GM19023 (cell line): ENCODE measurements around the gene SULT2B1.
A peak's percentile ranks its signal among the peaks of the same experiment; 100 is the strongest.
"Not testable (repeated sequence)": the region's sequence is repeated elsewhere in the genome, so short reads cannot be mapped to it uniquely, and the experiment has no call there.

Source experiments
- ATAC-seq: cut with Tn5 transposase; IDR thresholded peaks from one replicate; pipeline ENCODE4 v1.9.1; 2021; ENCODE audit warnings: mild to moderate bottlenecking, moderate library complexity; ENCODE audit not compliant: unreplicated experiment

Gene SULT2B1

DNA sequence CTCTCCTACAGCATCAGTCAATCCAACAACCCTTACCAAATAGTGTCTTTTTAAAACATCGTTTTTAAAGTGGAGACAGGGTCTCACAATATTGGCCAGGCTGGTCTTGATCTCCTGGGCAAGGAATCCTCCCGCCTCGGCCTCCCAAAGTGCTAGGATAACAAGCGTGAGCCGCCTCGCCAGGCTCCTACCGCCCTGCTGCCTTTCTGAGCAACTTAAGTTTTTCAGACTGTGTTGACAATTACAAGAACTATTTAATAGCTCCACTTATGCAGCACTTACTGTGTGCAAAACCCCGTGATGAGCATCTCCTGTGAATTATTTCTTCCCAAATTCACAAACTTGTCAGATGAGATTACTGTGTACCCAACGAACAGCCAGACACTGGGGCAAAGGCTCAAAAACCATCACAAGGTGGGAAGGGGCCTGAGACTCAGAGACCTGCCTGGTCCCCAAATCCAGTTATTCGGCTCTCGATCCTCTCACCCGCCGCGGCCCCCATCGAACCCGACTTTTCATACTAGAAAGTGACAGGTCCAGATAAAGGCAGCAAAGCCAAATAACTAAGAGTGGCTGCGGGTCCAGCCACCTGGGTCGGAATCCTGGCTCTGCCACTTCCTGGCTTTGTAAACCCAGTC, 66.4 kb downstream of the SULT2B1 start:
- ATAC-seq = no peak

- ATAC-seq = peak; percentile 81
These were observed 67.1 kb downstream of the SULT2B1 start, which contains the start of the genes RPL18 and SPHK2 for GRCh38 chr19:48618916-48619691. RPL18 (minus strand) TSS chr19:48619178; CDS start chr19:48619143, 35 bp downstream. SPHK2 (plus strand) TSS chr19:48619506; CDS start chr19:48620515, 1,009 bp downstream.

DNA sequence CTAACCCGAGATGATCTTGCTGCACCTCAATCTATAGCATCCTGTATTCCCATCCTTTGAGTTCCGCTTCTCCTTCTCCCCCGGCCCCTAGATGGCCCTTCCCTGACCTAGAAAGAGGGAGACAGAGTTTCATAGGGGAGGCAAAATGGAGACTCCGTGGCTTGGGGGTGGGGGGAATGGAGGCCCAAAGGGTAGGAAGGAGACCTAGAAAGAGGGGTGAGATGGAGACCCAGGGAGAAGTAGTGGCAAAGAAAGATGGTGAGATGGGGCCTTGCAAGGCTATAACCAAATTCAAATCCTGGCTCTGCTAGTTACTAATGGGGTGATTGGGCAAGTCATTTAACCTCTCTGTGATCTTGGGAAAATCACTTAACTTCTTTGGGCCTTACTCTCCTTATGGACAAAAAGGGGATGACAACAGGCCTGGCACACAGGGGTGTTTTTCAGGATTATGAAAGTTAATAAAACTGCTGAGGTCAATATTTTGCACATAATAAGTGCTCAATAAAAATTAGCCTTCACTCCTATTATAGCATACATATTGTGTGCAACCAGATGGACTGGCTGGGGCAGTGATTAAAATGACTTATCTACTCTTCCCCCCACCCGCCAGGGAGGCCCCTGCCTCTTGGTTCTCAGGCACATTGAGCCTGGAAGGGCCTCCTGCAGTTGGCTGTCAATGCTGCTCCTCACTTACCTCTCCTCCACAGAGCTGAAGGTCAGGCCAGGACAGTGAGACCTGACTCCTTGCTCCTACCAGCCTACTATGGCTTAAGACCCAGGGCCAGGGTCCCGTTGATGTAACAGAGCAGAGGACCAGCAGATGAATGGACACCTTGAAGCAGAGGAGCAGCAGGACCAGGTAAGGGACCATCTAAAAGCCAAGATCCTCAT, 68.0 kb downstream of the SULT2B1 start:
- no peak for ATAC-seq

DNA sequence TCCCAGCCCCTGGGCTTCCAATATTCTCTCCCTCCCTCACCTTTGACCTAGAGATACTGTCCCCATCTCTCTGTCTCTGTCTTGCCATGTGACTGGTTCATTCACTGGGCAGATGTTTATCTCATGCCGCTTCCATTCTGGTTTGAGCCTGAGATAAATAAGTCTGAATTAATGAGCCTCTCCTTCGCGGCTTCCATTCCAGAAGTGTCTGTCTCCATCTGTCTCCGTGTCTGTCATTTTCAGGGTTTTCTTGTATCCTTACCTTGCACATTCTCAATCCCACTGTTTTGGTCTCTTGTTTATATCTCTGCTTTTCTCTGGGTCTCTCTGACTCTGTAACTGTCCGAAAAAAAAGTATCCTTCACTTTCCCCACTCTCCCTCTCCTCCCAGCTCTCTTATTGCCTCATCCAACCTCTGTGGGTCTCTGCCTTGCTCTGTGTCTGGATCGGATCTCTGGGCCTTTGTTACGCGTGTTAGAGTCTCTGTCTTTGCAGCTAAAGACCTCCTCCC, 71.6 kb downstream of the SULT2B1 start:
- ATAC-seq = no peak

DNA sequence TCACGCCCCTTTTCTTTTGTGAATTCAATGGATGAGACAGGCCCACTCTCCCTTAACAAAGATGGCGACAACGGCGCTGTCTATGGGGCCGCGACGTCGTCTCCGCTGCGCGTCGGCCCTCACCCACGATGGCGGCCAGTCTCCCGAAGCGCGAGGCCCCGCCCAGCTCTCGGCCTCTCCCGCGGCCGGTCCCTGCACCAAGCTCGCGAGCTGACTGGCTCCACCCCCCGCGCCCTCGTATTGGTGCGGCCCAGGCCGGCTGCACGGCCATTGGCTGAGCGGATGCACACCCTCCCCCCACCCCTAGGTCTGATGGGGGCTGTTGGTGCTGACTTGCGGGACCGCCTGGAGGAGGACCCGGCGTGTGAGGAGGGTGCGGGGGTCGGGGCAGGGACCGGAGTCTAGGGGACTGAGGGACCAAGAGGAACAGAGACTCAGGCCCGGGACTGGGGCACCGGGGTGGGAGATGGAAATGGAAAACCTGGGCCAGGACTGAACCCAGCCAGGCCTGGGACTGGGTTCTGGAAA, 72.2 kb downstream of the SULT2B1 start:
- ATAC-seq = peak; percentile 69

DNA sequence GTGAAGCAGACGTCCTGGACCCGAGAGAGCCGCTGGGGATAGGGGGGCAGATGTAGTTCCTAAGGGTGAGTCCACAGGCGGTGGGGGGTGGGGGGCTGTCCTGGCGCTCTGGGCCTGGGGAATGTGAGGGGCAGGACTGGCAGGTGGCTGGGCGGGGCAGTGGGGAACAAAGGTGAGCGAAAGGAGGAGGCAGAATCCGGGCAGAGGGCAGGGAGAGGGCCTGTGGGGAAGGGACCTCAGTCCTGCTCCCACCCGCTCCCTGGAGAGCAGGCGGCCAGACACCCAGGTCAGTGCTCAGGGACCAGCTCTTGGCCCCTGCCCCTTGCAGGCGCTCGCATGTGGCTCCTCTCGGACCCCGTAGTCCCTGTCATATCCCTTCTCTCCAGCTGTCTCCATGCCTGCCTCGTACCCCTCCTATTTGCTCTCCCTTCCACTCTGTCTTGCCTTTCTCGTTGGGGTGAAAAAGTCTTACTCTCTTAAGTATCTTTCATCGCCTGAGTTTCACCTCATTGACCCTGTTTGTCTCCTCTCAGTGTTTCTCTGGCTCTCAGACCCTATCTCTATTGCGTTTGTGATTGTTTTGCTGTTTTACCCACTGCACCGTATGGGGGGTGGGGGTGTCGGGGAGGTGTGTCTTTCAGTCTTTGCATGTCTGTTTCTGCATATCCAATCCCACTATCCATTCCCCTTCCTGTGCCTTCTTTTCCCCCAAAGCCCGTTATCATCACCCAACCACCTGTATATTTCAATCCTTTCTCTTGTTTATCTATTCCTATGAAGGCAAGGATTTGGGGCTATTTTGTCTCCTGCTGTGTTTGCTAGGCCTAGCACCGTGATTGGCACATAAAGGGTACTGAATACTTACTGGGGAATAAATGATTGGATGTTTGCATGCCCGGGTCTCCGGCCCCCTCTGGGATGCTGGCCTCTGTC, 73.1 kb downstream of the SULT2B1 start:
- ATAC-seq = no peak

- ATAC-seq = no peak
These were observed 73.9 kb downstream of the SULT2B1 start for GRCh38 chr19:48625891-48626327.

DNA sequence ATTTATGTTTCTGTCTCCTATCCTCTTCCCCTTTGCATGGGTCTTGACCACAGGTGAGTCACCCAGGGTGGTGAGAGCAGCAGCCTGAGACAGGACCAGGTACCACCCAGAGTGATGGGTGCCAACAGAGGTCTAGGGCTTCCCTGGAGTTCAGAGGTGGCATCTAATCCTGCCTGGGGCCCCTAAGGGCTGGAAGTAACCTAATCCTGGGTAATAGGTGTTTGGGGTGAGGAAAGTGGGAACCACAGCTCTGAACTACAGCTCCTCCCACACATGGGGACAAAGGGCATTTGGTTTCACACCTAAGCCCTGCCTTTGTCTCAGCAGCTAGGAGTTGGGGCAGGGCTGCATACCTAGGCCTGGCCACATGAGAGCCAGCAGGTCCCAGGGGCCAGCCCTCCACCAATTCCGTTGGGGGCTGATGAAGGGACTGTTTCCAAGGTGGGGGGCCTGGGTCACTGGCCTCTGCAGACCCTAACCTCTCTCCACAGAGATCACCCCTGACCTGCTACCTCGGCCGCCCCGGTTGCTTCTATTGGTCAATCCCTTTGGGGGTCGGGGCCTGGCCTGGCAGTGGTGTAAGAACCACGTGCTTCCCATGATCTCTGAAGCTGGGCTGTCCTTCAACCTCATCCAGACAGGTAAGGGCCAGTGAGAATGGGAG, 75.4 kb downstream of the SULT2B1 start:
- ATAC-seq = no peak

DNA sequence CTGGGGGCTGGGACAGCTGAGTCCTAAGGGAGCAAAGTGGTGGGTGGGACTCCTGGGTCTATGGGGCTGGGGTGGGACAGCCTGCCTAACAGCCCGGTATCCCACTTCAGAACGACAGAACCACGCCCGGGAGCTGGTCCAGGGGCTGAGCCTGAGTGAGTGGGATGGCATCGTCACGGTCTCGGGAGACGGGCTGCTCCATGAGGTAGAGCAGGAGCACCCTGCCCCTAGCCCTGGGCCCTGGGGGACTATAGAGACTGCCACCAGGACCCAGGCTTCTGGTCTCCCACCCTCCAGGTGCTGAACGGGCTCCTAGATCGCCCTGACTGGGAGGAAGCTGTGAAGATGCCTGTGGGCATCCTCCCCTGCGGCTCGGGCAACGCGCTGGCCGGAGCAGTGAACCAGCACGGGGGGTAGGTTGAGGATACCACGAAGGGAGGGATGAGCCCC, 75.9 kb downstream of the SULT2B1 start:
- no peak for ATAC-seq

DNA sequence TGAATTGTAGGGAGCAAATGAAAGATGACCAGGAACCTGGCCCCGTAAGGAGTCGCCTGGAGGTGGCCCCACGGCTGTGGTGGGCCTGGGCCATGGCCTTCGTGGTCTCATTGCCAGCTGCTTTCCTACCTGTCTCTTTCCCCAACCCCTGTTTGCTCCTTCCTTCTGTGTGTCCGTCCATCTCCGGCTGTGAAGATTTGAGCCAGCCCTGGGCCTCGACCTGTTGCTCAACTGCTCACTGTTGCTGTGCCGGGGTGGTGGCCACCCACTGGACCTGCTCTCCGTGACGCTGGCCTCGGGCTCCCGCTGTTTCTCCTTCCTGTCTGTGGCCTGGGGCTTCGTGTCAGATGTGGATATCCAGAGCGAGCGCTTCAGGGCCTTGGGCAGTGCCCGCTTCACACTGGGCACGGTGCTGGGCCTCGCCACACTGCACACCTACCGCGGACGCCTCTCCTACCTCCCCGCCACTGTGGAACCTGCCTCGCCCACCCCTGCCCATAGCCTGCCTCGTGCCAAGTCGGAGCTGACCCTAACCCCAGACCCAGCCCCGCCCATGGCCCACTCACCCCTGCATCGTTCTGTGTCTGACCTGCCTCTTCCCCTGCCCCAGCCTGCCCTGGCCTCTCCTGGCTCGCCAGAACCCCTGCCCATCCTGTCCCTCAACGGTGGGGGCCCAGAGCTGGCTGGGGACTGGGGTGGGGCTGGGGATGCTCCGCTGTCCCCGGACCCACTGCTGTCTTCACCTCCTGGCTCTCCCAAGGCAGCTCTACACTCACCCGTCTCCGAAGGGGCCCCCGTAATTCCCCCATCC, 76.7 kb downstream of the SULT2B1 start:
- no peak for ATAC-seq

- no peak for ATAC-seq
These were observed 77.3 kb downstream of the SULT2B1 start for GRCh38 chr19:48629297-48629598.

- no peak for ATAC-seq
These were observed 77.8 kb downstream of the SULT2B1 start for GRCh38 chr19:48629599-48630295.

DNA sequence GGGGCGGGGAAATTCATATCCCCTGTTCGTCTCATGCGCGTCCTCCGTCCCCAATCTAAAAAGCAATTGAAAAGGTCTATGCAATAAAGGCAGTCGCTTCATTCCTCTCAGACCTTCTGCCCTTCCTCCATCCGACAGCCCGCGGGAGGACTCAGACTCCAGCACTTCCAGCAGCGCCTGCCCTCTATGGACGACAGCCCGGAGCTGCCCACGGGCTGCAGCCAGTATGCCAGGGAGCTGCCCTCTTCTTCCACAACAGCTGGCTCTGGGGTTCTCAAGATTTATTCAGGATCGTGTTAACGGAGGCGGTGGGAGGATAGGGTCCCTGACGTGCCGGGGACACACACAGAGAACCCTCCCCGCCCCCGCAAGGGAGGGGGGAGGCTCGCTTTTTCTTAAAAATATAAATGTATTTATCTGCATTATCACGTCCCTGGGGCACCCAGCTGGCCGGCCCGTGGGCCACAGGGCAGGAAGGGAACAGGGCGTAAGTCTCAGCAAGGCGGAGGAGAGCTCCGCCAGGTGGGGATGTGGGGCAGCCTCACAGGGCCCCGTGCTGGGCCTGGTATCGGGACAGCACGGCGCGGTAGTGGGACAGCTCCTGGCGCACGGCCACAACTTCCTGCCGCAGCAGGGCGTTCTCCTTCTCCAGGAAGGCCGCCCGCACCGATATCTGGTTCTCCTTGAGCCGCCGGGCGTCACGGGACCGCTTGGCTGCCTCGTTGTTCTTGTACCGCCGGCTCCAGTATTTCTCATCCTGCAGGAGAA, 78.5 kb downstream of the SULT2B1 start:
- no peak for ATAC-seq

DNA sequence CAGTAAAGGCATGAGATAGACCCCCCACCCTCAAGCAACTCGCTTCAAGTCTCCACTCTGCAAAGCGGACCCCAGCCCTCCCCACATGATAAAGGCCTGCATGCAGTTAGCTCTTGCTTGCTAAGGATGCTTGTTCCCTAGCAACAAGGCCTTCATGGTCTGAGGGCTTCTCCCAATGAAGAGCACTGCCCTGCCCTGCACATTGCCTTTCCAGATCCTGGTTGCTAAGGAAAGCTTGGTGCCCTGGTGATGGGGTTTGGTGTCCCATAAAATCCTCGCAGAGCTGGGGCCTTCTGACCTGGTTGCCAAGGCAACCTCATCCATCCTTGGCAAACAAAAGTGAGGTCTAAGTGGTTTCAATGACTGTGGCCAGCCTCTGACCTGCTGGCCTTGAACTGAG, 79.3 kb downstream of the SULT2B1 start:
- ATAC-seq = no peak

- ATAC-seq = not testable (repeated sequence)
These were observed 80.3 kb downstream of the SULT2B1 start for GRCh38 chr19:48632286-48632685.

- ATAC-seq = no peak
These were observed 80.7 kb downstream of the SULT2B1 start for GRCh38 chr19:48632692-48633147.
